Activated naive CD8-positive, alpha-beta T cell treated with anti-CD3 and anti-CD28 coated beads for 36 hours (primary cell): ENCODE data around the gene CCN2. TPM values are rescaled to one million over a fixed set of nuclear protein-coding genes. Genes with fewer than 3 reads are reported as not detected.
A peak's percentile ranks its signal among the peaks of the same experiment; 100 is the strongest.

ENCODE experiments used
- DNase-seq: peaks from one replicate; pipeline ENCODE4 v3.0.0; 2021
- H3K27ac Mint-ChIP-seq: one replicate; pipeline ENCODE4 v1.8.0; 2022; ENCODE audit warnings: mild to moderate bottlenecking, moderate library complexity, mixed read lengths
- H3K27me3 Mint-ChIP-seq: one replicate; pipeline ENCODE4 v1.8.0; 2022; ENCODE audit warnings: mild to moderate bottlenecking, mixed read lengths
- H3K36me3 Mint-ChIP-seq: one replicate; pipeline ENCODE4 v1.8.0; 2021; ENCODE audit warnings: mild to moderate bottlenecking, mixed read lengths
- H3K4me1 Mint-ChIP-seq: one replicate; pipeline ENCODE4 v1.8.0; 2021; ENCODE audit warnings: mixed read lengths
- H3K4me3 Mint-ChIP-seq: one replicate; pipeline ENCODE4 v1.8.0; 2022; ENCODE audit warnings: mild to moderate bottlenecking, moderate library complexity, mixed read lengths
- H3K9me3 Mint-ChIP-seq: one replicate; pipeline ENCODE4 v1.8.0; 2022; ENCODE audit warnings: mixed read lengths
- total RNA-seq, 2 experiments: library from RNA; stranded (reverse); gene quantifications; one replicate each; pipeline ENCODE4 v1.2.3, GENCODE V29; 2021

Gene CCN2, protein sequence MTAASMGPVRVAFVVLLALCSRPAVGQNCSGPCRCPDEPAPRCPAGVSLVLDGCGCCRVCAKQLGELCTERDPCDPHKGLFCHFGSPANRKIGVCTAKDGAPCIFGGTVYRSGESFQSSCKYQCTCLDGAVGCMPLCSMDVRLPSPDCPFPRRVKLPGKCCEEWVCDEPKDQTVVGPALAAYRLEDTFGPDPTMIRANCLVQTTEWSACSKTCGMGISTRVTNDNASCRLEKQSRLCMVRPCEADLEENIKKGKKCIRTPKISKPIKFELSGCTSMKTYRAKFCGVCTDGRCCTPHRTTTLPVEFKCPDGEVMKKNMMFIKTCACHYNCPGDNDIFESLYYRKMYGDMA
- total RNA-seq: not detected

DNA sequence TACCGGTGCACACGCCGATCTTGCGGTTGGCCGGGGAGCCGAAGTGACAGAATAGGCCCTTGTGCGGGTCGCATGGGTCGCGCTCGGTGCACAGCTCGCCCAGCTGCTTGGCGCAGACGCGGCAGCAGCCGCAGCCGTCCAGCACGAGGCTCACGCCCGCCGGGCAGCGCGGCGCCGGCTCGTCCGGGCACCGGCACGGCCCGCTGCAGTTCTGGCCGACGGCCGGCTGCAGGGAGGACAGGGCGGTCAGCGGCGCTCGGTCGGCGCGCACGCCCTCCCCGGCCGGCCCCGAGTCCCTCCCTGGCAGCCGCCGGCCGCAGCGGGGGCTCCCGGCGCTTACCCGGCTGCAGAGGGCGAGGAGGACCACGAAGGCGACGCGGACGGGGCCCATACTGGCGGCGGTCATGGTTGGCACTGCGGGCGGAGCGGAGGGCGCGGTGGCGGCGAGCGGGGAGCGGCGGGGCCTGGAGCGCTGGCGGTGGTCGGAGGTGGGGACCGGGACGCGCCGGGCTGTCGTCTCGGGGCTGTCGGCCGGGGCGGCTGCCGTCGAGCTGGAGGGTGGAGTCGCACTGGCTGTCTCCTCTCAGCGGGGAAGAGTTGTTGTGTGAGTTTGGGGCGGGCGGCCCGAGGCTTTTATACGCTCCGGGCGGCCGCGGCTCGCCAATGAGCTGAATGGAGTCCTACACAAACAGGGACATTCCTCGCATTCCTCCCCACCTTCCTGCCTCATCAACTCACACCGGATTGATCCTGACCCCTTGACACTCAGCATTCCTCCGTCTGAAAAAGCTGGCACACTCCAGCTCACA lies at the start of gene CCN2:
Gene CCN2, minus strand, starts transcription at position 606 of the 809 bp plus-strand sequence. Its CDS starts 200 bp downstream, at position 406.
- DNase-seq: peak; percentile 8
- Mint-ChIP-seq H3K4me1 (peaks cover 7% of the 10 kb centered on the region), H3K36me3 (no peaks in the 10 kb centered on the region)

DNA sequence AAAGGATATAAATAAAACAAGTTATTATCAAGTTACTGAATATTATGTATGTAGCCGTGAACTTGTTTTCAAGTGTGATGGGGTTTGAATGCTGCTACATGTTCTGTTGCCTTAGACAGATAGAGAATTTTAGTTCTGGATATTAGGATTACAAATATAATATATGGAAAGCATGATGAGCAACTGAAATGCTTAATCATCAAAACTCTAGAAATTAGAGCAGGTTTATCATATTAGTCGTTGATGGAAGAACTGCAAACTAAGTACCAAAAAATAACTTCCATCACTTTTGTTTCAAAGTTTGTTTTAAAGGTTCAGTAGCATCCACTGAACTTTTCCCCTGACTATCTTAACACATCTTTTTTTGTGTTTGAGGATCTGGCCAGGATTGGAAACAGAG lies 49.1 kb upstream of the CCN2 start:
- DNase-seq: no peak
- Mint-ChIP-seq H3K4me3 (no peak overlapping the region), H3K27ac (no peak overlapping the region), H3K27me3 (peaks cover 4% of the 10 kb centered on the region), H3K4me1 (peaks cover 2% of the 10 kb centered on the region), H3K36me3 (no peaks in the 10 kb centered on the region), H3K9me3 (peaks cover 9% of the 10 kb centered on the region)

More for the DNA sequence above, at the start of gene CCN2:
- peaks cover 76% of the 10 kb centered on the region for H3K27me3 Mint-ChIP-seq
- no peak within 1 kb of the TSS for H3K27ac Mint-ChIP-seq
- H3K4me3 Mint-ChIP-seq: peak within 1 kb of the TSS; percentile 75
- no peaks in the 10 kb centered on the region for H3K9me3 Mint-ChIP-seq

- H3K4me3 Mint-ChIP-seq: no peak overlapping the region
- H3K27ac Mint-ChIP-seq: no peak overlapping the region
- H3K36me3 Mint-ChIP-seq: no peaks in the 10 kb centered on the region
- H3K9me3 Mint-ChIP-seq: peaks cover 9% of the 10 kb centered on the region
- H3K27me3 Mint-ChIP-seq: peaks cover 4% of the 10 kb centered on the region
- no peak for DNase-seq
- peaks cover 2% of the 10 kb centered on the region for H3K4me1 Mint-ChIP-seq
Observed at GRCh38 chr6:131999545-132000146, 48.5 kb upstream of the CCN2 start.

- no peak overlapping the region for H3K4me3 Mint-ChIP-seq
Observed at GRCh38 chr6:131998255-131998982, 47.2 kb upstream of the CCN2 start.

DNA sequence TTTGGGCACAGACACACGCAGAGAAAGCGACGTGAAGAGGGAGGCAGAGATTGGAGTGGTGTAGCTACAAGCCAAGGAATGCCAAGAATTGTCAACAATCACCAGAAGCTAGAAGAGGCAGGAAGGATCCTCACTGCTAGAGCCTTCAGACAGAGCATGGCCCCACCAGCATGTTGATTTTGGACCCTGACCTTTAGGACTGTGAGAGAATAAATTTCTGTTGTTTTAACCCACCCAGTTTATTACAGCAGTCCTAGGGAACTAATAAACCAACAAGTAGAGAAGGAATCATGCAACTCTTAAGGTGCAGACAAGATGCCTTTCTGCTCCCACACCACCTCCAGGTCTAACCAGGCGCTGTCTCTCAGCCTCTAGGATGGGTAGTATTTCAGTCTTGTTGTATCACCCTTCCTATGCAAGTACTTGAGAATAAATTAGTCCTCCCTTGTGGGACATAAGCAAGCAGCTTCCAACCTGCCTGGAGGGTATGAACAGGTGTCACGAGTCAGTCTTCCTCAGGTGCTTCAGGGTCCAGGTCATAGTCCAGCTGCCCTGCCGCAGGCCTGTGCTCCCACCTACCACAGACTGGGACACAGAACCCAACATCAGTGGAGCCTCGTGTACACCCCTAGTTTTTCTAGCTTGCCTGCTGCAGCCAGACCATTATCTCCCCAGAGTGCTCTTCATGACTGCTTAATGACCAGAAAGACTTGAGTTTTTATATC lies 46.4 kb upstream of the CCN2 start:
- Mint-ChIP-seq H3K9me3 (no peaks in the 10 kb centered on the region), H3K27ac (no peak overlapping the region), H3K36me3 (no peaks in the 10 kb centered on the region), H3K4me3 (no peak overlapping the region), H3K27me3 (peaks cover 4% of the 10 kb centered on the region), H3K4me1 (peaks cover 2% of the 10 kb centered on the region)
- no peak for DNase-seq

More at GRCh38 chr6:131998255-131998982, 47.2 kb upstream of the CCN2 start:
- no peaks in the 10 kb centered on the region for H3K36me3 Mint-ChIP-seq
- peaks cover 2% of the 10 kb centered on the region for H3K4me1 Mint-ChIP-seq
- H3K27me3 Mint-ChIP-seq: peaks cover 4% of the 10 kb centered on the region
- no peak for DNase-seq
- H3K9me3 Mint-ChIP-seq: peaks cover 3% of the 10 kb centered on the region
- no peak overlapping the region for H3K27ac Mint-ChIP-seq

DNA sequence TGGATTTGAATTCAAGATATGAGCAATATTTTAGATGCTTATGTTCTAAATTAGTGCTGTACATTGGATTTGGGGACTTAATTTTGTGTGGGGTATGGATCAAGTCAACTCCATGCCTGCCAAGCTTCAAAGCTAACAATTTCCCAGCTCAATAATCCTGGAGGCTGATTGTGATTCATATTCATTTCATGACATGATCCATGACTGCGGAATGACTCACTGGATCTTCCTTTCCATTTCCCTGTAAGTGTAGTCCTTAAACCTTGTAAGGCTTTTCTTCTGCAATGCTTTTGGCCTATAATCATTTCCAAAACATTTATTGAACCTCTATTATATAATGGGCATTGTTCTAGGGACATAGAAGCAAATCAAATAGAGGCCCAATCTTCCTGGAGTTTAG lies 44.7 kb upstream of the CCN2 start:
- peaks cover 4% of the 10 kb centered on the region for H3K27me3 Mint-ChIP-seq
- H3K36me3 Mint-ChIP-seq: no peaks in the 10 kb centered on the region
- no peak for DNase-seq
- H3K9me3 Mint-ChIP-seq: no peaks in the 10 kb centered on the region
- peaks cover 2% of the 10 kb centered on the region for H3K4me1 Mint-ChIP-seq
- H3K4me3 Mint-ChIP-seq: no peak overlapping the region
- no peak overlapping the region for H3K27ac Mint-ChIP-seq

DNA sequence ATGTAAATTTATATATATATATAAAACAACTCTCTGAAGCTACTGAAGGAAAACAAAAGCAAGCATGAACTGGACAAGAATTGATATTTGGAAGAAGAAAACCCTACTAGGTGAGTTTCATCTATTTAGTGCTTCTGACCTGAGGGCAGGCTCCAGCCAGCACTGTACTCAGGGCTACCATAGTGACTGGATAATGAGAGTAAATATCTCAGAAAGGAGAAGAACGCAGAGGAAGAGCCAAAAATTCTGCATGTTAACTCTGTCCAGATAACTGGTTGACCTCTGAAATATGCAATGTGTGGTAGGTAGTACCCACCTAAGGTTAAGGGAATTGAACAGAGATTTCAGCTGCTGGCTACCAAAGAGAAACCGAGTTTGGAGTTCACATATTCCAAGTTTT lies 41.4 kb upstream of the CCN2 start:
- H3K27me3 Mint-ChIP-seq: peaks cover 4% of the 10 kb centered on the region
- no peaks in the 10 kb centered on the region for H3K9me3 Mint-ChIP-seq
- no peak for DNase-seq
- no peak overlapping the region for H3K27ac Mint-ChIP-seq
- no peaks in the 10 kb centered on the region for H3K4me1 Mint-ChIP-seq
- no peak overlapping the region for H3K4me3 Mint-ChIP-seq
- no peaks in the 10 kb centered on the region for H3K36me3 Mint-ChIP-seq

GRCh38 chr6:131989036-131989435 lies 37.9 kb upstream of the CCN2 start:
- no peak overlapping the region for H3K27ac Mint-ChIP-seq
- H3K36me3 Mint-ChIP-seq: no peaks in the 10 kb centered on the region
- H3K9me3 Mint-ChIP-seq: no peaks in the 10 kb centered on the region
- no peak overlapping the region for H3K4me3 Mint-ChIP-seq
- H3K27me3 Mint-ChIP-seq: peaks cover 4% of the 10 kb centered on the region
- DNase-seq: no peak
- no peaks in the 10 kb centered on the region for H3K4me1 Mint-ChIP-seq

DNA sequence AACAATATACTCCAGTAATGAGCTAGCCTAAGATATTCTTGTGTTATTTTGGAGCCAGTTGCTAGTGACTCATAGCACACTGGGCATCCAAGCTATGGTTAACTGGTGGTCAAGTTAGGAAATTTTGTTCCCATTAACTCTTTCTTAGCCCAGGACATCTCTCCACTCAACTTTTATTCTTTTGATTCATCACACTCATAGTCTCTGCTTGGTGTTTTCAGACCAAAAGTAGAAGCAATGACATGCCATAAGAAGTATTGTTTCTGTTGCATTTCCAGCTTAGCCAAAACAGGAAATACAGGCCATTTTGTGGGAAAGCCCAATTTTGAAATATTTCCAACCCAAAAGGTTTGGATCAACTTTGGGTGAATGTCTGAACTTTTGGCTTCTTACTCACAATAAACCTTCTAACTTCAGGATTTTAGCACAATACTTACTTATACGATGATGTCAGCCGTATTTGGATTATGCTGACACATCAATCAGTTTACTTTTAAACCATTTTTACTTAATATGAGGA lies 31.6 kb upstream of the CCN2 start:
- Mint-ChIP-seq H3K4me3 (no peak overlapping the region), H3K27me3 (no peaks in the 10 kb centered on the region), H3K4me1 (no peaks in the 10 kb centered on the region), H3K36me3 (no peaks in the 10 kb centered on the region), H3K9me3 (no peaks in the 10 kb centered on the region), H3K27ac (no peak overlapping the region)
- DNase-seq: no peak

DNA sequence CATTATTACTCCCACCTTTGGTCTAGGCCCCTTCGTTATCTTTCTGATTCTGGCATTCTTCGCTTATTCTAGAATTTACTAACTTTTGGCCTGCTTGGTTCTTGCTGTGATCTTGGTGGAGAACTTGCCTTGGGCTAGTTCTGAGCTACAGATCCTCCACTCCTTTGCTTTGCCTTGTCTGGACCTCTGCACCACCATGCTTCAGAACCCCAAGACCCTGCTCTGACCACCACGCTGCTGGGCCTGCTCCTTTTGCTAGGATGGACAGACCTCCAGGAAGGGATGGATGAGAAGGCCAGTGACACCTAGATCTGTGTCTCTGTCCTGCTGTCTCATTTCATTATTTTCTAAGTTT lies 30.4 kb upstream of the CCN2 start:
- Mint-ChIP-seq H3K9me3 (no peaks in the 10 kb centered on the region), H3K36me3 (no peaks in the 10 kb centered on the region), H3K4me3 (no peak overlapping the region), H3K27me3 (no peaks in the 10 kb centered on the region), H3K4me1 (no peaks in the 10 kb centered on the region), H3K27ac (no peak overlapping the region)
- no peak for DNase-seq

GRCh38 chr6:131980791-131981623 lies 29.8 kb upstream of the CCN2 start:
- Mint-ChIP-seq H3K36me3 (no peaks in the 10 kb centered on the region), H3K27ac (no peak overlapping the region), H3K4me3 (no peak overlapping the region), H3K9me3 (no peaks in the 10 kb centered on the region), H3K4me1 (no peaks in the 10 kb centered on the region), H3K27me3 (no peaks in the 10 kb centered on the region)
- no peak for DNase-seq

- H3K9me3 Mint-ChIP-seq: no peaks in the 10 kb centered on the region
- DNase-seq: no peak
- no peak overlapping the region for H3K27ac Mint-ChIP-seq
- no peaks in the 10 kb centered on the region for H3K36me3 Mint-ChIP-seq
- H3K27me3 Mint-ChIP-seq: no peaks in the 10 kb centered on the region
- H3K4me3 Mint-ChIP-seq: no peak overlapping the region
- H3K4me1 Mint-ChIP-seq: no peaks in the 10 kb centered on the region
Observed at GRCh38 chr6:131980338-131980790, 29.2 kb upstream of the CCN2 start.

DNA sequence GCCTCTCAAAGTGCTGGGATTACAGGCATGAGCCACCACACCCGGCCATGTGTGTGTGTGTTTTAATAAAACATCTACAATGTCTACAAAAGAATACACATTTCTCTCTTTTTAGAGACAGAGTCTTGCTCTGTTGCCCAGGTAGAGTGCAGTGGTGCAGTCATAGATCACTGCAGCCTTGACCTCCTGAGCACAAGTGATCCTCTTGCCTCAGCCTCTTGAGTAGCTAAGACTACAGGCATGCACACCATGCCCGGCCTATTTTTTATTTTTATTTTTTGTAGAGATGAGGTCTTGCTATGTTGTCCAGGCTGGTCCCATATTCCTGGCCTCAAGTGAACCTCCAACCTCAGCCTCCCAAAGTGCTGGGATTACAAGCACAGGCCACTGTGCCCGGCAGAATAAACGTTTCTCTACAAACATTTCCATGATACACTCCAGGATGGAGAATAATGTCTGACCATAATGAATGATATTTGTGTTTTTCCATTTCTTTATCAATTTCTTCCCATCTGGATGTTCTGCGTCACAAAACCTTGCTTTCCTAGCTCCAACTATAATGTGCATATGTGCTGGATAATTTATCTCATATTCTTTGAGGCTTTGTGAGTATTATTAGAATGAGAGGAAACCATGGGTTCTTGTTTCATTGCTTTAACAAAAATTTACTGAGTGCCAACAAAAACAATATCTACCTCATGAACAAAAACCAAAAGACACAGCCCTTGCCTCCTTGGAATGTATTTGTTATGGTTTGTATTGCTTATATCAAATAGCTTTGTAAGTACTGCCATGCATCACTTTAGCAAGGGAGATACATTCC lies 28.6 kb upstream of the CCN2 start:
- H3K4me3 Mint-ChIP-seq: no peak overlapping the region
- no peak for DNase-seq
- no peak overlapping the region for H3K27ac Mint-ChIP-seq
- H3K36me3 Mint-ChIP-seq: no peaks in the 10 kb centered on the region
- no peaks in the 10 kb centered on the region for H3K9me3 Mint-ChIP-seq
- H3K27me3 Mint-ChIP-seq: no peaks in the 10 kb centered on the region
- no peaks in the 10 kb centered on the region for H3K4me1 Mint-ChIP-seq
